Activated naive CD4-positive, alpha-beta T cell treated with anti-CD3 and anti-CD28 coated beads, Interleukin-2, amount 10 ng/mL, durations not matched to agents 7 days and 5 days (primary cell): Measurements from ENCODE around the gene TMTC4.
"Not testable (repeated sequence)": the region's sequence is repeated elsewhere in the genome, so short reads cannot be mapped to it uniquely, and the experiment has no call there.

Source experiments
- CTCF ChIA-PET: fragments of 350-600 bp; sonication (Branson Sonifier 250); formaldehyde crosslinking; loops from one replicate; lab custom pipeline; 2021; ENCODE audit warnings: antibody characterized with exemption; lab: Charles Lee
- DNase-seq: peaks from one replicate; pipeline ENCODE4 v3.0.0-alpha.2; 2020
- H3K27ac Mint-ChIP-seq: one replicate; pipeline ENCODE4 v1.8.0; 2021; ENCODE audit warnings: mild to moderate bottlenecking, moderate library complexity, mixed read lengths
- H3K27me3 Mint-ChIP-seq: one replicate; pipeline ENCODE4 v1.8.0; 2021; ENCODE audit warnings: mild to moderate bottlenecking, mixed read lengths
- H3K36me3 Mint-ChIP-seq: one replicate; pipeline ENCODE4 v1.8.0; 2021; ENCODE audit warnings: mixed read lengths
- H3K4me1 Mint-ChIP-seq: one replicate; pipeline ENCODE4 v1.8.0; 2021; ENCODE audit warnings: mixed read lengths
- H3K4me3 Mint-ChIP-seq: one replicate; pipeline ENCODE4 v1.8.0; 2021; ENCODE audit warnings: mild to moderate bottlenecking, moderate library complexity, mixed read lengths
- H3K9me3 Mint-ChIP-seq: one replicate; pipeline ENCODE4 v1.8.0; 2021; ENCODE audit warnings: mixed read lengths

The TMTC4 gene, protein sequence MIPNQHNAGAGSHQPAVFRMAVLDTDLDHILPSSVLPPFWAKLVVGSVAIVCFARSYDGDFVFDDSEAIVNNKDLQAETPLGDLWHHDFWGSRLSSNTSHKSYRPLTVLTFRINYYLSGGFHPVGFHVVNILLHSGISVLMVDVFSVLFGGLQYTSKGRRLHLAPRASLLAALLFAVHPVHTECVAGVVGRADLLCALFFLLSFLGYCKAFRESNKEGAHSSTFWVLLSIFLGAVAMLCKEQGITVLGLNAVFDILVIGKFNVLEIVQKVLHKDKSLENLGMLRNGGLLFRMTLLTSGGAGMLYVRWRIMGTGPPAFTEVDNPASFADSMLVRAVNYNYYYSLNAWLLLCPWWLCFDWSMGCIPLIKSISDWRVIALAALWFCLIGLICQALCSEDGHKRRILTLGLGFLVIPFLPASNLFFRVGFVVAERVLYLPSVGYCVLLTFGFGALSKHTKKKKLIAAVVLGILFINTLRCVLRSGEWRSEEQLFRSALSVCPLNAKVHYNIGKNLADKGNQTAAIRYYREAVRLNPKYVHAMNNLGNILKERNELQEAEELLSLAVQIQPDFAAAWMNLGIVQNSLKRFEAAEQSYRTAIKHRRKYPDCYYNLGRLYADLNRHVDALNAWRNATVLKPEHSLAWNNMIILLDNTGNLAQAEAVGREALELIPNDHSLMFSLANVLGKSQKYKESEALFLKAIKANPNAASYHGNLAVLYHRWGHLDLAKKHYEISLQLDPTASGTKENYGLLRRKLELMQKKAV

DNA sequence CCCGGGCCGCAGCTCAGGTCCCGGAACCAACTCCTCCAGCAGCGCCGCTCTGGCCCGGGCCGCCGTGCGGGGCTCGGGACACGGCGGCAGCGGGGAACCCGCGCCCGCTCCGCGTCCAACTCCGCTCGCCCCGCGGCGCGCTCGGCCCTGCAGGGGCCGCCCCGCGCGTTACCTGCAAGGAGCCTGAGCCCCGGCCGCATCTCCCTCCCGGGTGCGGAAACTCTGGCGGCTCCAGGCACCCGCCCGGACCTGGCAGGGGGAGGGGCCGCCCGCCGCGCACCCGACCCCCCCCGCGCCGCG lies at the start of gene TMTC4:
TMTC4 (minus strand) TSS at position 224 of the 300 bp plus-strand sequence. CDS start 4,433 bp downstream, outside the sequence.
- Mint-ChIP-seq H3K4me1 (peaks cover 38% of the 10 kb centered on the region), H3K27ac (peak within 1 kb of the TSS; percentile 91), H3K36me3 (peaks cover 18% of the 10 kb centered on the region), H3K27me3 (peaks cover 16% of the 10 kb centered on the region), H3K4me3 (peak within 1 kb of the TSS; percentile 86), H3K9me3 (no peaks in the 10 kb centered on the region)
- CTCF ChIA-PET: interaction anchor here (1.6 kb wide), 1 partner anchor 101 kb away, joined by 6 read pairs; no protein-coding TSS in a partner anchor
- no peak for DNase-seq

DNA sequence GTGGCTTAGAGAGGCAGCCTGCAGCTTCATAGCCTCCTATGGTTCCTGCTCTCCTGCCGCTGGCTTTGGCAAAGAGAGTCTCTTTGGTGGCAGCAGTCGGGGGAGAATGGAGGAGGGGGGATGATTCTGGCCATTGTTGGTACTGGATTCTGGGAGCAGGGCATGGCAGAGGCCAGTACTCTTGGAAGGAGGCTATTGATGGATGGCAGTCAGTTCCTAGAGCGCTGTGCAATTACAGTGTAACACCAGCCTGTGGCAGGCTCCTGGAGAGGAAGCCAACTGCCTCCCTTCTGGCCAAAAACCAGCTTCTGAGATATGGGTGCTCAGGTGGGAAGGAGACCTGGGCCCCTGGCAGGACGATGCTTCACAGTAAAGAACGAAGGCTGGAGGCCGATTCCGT lies 47.9 kb upstream of the TMTC4 start:
- H3K4me3 Mint-ChIP-seq: no peak overlapping the region
- CTCF ChIA-PET: interaction anchor here (0.8 to 1.7 kb wide), 5 partner anchors 10 to 220 kb away, joined by 3 to 11 read pairs (median 4); no protein-coding TSS in a partner anchor
- DNase-seq: no peak
- H3K27me3 Mint-ChIP-seq: peaks cover 6% of the 10 kb centered on the region
- H3K36me3 Mint-ChIP-seq: no peaks in the 10 kb centered on the region
- no peaks in the 10 kb centered on the region for H3K4me1 Mint-ChIP-seq
- peaks cover 10% of the 10 kb centered on the region for H3K9me3 Mint-ChIP-seq
- no peak overlapping the region for H3K27ac Mint-ChIP-seq

DNA sequence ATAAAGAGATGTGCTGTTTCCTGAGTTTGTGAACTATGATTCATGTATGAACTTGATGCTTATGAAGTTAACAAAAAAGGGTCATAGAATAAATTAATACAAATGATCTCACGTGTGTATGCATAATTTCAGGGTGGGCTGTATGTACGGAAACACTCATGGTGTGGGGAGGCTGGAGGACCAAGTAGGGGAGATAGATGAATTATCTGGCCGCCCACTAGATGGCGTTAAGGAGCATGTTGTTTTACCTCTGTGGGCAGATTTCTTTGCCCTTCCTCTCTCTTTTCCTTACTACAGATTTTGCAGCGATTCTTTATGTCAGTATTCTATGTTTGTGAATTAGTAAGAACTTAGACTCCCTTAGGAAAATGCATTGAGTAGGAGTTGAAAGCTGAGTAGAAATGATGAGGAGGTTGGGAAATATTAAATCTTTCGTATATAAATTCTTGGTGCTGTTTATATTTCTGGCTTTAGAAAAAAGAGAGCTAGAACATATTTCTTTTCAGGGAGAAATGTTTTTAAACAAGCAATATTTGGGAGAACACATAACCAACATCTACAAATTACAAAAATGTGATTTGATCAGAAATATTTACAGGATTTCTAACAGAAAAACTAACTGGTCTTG lies 47.4 kb upstream of the TMTC4 start:
- DNase-seq: peak; percentile 66
- H3K4me3 Mint-ChIP-seq: no peak overlapping the region
- CTCF ChIA-PET: interaction anchor here (0.8 to 1.7 kb wide), 6 partner anchors 11 to 220 kb away, joined by 3 to 11 read pairs (median 4); no protein-coding TSS in a partner anchor
- H3K27me3 Mint-ChIP-seq: peaks cover 6% of the 10 kb centered on the region
- H3K27ac Mint-ChIP-seq: no peak overlapping the region
- peaks cover 10% of the 10 kb centered on the region for H3K9me3 Mint-ChIP-seq
- H3K4me1 Mint-ChIP-seq: no peaks in the 10 kb centered on the region
- H3K36me3 Mint-ChIP-seq: no peaks in the 10 kb centered on the region

DNA sequence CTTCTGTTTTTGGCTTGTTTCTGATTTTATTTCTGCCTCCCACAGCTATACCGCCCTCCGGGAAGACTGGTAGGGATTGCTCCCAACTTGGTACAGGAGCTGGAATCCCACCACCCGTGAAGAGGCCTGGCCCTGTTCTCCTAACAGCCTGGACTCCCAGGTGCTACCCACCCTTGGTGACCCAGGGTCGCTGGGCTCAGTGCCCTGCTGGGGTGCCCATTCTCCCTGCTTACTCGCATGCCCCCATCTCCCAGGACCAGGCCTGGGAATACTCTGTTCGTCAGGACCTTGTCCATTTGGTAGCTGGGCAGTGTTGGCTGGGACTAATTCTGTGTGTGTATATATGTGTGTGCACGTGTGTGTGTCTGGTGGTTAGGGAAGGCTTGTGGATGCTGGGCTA lies 41.0 kb upstream of the TMTC4 start:
- peaks cover 10% of the 10 kb centered on the region for H3K27me3 Mint-ChIP-seq
- no peak for DNase-seq
- no peaks in the 10 kb centered on the region for H3K4me1 Mint-ChIP-seq
- H3K36me3 Mint-ChIP-seq: no peaks in the 10 kb centered on the region
- no peak overlapping the region for H3K4me3 Mint-ChIP-seq
- CTCF ChIA-PET: no interaction called here
- H3K9me3 Mint-ChIP-seq: peaks cover 9% of the 10 kb centered on the region
- no peak overlapping the region for H3K27ac Mint-ChIP-seq

DNA sequence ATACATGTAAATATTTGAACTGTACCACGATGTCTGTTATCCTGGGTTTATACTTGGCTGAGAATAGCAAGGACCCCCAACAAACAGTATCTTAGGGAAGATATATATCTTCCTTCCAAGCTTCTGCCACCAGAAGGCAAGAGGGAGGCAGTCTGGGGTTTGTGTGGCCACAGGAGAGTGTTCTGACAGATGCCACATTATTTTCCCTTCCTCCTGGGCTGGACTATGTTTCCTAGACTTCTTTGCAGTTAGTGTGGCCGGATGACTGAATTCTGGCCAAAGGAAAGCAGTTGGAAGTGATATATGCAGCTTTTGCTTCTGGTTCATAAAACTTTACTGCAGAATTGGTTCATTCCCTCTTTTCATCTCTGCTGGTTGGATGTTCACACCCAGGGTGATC lies 39.9 kb upstream of the TMTC4 start:
- H3K4me1 Mint-ChIP-seq: no peaks in the 10 kb centered on the region
- no peak overlapping the region for H3K4me3 Mint-ChIP-seq
- CTCF ChIA-PET: no interaction called here
- no peak overlapping the region for H3K27ac Mint-ChIP-seq
- H3K9me3 Mint-ChIP-seq: no peaks in the 10 kb centered on the region
- no peak for DNase-seq
- no peaks in the 10 kb centered on the region for H3K36me3 Mint-ChIP-seq
- peaks cover 10% of the 10 kb centered on the region for H3K27me3 Mint-ChIP-seq

DNA sequence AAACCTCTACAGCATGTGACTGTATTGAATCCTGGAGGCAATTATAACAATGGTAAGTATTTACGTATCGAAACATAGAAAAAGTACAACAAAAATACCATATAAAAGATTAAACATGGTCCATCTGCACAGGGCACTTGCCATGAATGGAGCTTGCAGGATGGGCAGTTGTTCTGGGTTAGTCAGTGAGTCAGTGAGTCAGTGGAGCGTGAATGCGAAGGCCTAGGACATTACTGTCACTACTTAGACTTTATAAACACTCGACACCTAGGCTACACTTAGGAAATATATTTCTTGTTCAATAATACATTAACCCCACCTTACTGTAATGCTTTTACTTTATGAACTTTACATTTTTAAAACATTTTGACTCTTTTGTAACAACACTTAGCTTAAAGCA lies 35.6 kb upstream of the TMTC4 start:
- no peaks in the 10 kb centered on the region for H3K27me3 Mint-ChIP-seq
- no peaks in the 10 kb centered on the region for H3K9me3 Mint-ChIP-seq
- no peak overlapping the region for H3K4me3 Mint-ChIP-seq
- no peak overlapping the region for H3K27ac Mint-ChIP-seq
- H3K36me3 Mint-ChIP-seq: no peaks in the 10 kb centered on the region
- H3K4me1 Mint-ChIP-seq: no peaks in the 10 kb centered on the region
- DNase-seq: no peak
- CTCF ChIA-PET: no interaction called here

DNA sequence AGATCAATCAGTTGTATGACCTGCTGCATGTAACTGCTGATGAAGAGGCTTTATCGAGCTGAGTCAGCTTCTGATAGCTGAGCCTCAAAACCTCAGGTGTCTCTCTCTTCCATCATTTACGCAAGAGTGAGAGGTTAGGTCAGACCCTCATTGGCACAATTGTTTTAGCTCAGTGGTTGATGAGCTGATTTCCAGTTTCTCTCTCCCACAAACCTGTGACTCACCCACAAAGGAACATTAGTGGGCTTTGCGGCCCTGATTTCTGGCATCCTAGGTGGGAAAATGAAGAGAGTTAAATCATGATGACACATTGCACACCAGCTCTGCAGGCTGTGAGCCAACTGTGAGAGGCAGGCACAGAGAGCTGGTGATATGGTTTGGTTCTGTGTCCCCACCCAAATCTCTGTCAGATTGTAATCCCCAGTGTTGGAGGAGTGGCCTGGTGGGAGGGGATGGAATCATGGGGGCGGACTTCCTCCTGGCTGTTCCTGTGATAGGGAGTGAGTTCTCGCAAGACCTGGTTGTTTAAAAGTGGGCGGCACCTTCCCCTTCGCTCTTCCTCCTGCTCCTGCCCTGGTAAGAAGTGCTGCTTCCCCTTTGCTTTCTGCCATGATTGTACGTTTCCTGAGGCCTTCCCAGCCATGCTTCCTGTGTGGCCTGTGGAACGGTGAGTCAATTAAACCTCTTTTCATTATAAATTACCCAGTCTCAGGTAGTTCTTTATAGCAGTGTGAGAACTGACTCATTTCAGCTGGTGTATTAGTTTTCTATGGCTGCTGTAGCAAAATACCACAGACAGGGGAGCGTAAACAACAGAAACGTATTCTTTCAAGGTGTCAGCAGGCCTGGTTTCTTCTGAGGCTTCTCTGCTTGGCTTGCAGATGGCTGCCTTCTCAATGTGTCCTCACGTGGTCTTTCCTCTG lies 33.5 kb upstream of the TMTC4 start:
- no peaks in the 10 kb centered on the region for H3K4me1 Mint-ChIP-seq
- CTCF ChIA-PET: no interaction called here
- no peaks in the 10 kb centered on the region for H3K27me3 Mint-ChIP-seq
- H3K27ac Mint-ChIP-seq: no peak overlapping the region
- no peak for DNase-seq
- no peak overlapping the region for H3K4me3 Mint-ChIP-seq
- no peaks in the 10 kb centered on the region for H3K36me3 Mint-ChIP-seq
- no peaks in the 10 kb centered on the region for H3K9me3 Mint-ChIP-seq

DNA sequence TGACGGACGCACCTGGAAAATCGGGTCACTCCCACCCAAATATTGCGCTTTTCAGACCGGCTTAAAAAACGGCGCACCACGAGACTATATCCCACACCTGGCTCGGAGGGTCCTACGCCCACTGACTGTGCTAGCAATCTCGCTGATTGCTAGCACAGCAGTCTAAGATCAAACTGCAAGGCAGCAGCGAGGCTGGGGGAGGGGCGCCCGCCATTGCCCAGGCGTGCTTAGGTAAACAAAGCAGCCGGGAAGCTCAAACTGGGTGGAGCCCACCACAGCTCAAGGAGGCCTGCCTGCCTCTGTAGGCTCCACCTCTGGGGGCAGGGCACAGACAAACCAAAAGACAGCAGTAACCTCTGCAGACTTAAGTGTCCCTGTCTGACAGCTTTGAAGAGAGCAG lies 23.7 kb upstream of the TMTC4 start:
- H3K4me3 Mint-ChIP-seq, DNase-seq, H3K27ac Mint-ChIP-seq, H3K36me3 Mint-ChIP-seq, H3K27me3 Mint-ChIP-seq, H3K9me3 Mint-ChIP-seq, H3K4me1 Mint-ChIP-seq, CTCF ChIA-PET: not testable (repeated sequence)

DNA sequence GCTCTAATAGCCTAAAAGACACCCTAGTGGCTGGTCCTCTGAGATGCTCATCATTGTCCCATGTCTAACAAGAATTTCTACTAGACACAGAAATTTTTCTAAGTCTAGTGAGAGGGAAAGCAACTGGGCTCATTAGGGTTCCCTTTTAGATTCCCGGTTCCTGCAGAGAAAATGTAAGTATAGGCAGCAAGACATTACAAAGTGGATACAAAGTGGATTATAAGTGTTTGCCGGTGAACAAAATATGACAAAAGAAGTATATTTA lies 20.8 kb upstream of the TMTC4 start:
- Mint-ChIP-seq H3K27ac (no peak overlapping the region), H3K36me3 (no peaks in the 10 kb centered on the region)

DNA sequence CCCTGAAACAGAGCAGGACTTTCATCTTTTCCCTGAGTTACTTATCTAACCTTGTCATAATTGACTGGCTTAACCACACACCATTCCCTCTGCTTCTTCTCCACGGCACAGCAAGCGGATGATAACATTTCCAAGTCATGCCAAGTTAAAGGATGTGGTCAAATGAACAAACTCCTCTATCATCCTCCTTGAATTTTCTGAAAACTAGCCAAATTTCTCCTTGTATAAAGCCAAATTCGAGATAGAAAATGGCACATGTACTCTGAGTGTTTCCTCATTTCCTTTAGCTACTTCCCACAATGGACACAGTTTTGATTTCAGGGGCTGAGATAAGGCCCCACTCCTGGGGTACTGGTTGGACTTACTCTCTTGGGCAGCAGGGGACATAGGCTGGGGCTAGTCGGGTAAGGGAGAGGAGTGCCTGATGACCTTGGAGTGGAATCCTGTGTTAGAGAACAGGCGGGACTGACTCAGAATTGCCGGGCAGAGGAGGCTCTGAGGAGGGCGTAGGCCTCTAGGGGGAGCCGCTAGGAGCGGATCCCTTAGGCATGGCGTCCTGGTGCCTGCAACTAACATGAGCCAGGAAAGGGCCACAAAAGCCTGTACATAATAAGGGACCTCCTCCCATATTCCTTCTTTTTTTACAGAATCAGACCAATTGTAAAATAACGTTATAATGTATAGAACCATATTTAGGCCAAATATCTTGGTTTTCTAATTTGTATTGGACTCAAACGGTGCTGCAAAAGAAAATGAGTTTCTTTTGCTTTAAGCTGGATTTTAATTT lies 20.3 kb upstream of the TMTC4 start:
- CTCF ChIA-PET: no interaction called here
- Mint-ChIP-seq H3K4me3 (no peak overlapping the region), H3K27ac (no peak overlapping the region), H3K4me1 (no peaks in the 10 kb centered on the region), H3K36me3 (no peaks in the 10 kb centered on the region), H3K27me3 (peaks cover 6% of the 10 kb centered on the region), H3K9me3 (peaks cover 8% of the 10 kb centered on the region)
- DNase-seq: no peak

More for the DNA sequence above, 20.8 kb upstream of the TMTC4 start:
- Mint-ChIP-seq H3K4me3 (no peak overlapping the region), H3K9me3 (peaks cover 7% of the 10 kb centered on the region), H3K27me3 (peaks cover 2% of the 10 kb centered on the region), H3K4me1 (no peaks in the 10 kb centered on the region)
- CTCF ChIA-PET: no interaction called here
- no peak for DNase-seq

DNA sequence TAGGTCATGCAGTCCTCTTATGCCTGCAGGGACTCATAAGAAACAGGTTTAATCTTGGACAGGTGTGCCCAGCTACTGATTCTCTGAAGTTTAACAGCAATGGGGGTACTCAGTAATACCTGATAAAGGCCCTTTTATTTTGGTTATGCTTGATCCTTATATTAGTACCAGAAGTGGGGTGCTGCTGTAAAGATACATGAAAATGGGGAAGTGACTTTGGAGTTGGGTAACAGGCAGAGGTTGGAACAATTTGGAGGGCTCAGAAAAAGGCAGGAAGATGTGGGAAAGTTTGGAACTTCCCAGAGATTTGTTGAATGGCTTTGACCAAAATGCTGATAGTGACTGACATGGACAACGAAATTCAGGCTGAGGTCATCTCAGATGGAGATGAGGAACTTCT lies 14.6 kb upstream of the TMTC4 start:
- CTCF ChIA-PET: no interaction called here
- peaks cover 11% of the 10 kb centered on the region for H3K27me3 Mint-ChIP-seq
- no peak overlapping the region for H3K4me3 Mint-ChIP-seq
- peaks cover 20% of the 10 kb centered on the region for H3K9me3 Mint-ChIP-seq
- H3K27ac Mint-ChIP-seq: no peak overlapping the region
- H3K4me1 Mint-ChIP-seq: no peaks in the 10 kb centered on the region
- DNase-seq: no peak
- H3K36me3 Mint-ChIP-seq: peaks cover 6% of the 10 kb centered on the region

DNA sequence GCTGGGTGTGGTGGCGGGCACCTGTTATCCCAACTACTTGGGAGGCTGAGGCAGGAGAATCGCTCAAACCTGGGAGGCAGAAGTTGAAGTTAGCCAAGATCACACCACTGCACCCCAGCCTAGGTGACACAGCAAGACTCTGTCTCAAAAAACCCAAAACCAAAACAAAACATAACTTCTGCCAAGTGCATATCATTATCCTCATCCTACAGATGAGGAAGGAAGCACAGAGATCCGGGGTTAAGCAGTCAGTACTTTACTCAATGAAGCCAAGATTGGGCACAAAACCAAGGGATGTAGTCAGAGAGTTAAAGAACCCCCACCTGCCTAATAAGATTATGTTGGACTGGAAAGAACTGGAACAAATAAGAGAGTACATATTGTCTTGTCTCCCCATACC lies 5.5 kb upstream of the TMTC4 start:
- no peak overlapping the region for H3K4me3 Mint-ChIP-seq
- peaks cover 20% of the 10 kb centered on the region for H3K27me3 Mint-ChIP-seq
- H3K36me3 Mint-ChIP-seq: no peaks in the 10 kb centered on the region
- no peak for DNase-seq
- H3K4me1 Mint-ChIP-seq: peaks cover 11% of the 10 kb centered on the region
- CTCF ChIA-PET: no interaction called here
- no peaks in the 10 kb centered on the region for H3K9me3 Mint-ChIP-seq
- H3K27ac Mint-ChIP-seq: no peak overlapping the region

DNA sequence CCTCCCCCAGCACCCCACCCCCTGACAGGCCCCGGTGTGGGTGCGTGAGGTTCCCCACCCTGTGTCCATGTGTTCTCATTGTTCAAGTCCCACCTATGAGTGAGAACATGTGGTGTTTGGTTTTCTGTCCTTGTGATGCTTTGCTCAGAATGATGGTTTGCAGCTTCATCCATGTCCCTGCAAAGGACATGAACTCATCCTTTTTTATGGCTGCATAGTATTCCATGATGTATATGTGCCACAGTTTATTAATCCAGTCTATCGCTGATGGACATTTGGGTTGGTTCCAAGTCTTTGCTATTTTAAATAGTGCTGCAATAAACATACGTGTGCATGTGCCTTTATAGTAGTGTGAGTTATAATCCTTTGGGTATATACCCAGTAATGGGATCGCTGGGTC lies 2.5 kb upstream of the TMTC4 start:
- DNase-seq, H3K36me3 Mint-ChIP-seq, H3K27ac Mint-ChIP-seq, H3K9me3 Mint-ChIP-seq, H3K4me3 Mint-ChIP-seq, CTCF ChIA-PET: not testable (repeated sequence)
- Mint-ChIP-seq H3K27me3 (peaks cover 16% of the 10 kb centered on the region), H3K4me1 (peaks cover 27% of the 10 kb centered on the region)
